GM19438 (cell line): ENCODE results near the gene SETD7.

Source experiments
- ATAC-seq: cut with Tn5 transposase; IDR thresholded peaks from one replicate; pipeline ENCODE4 v1.9.1; 2021; ENCODE audit warnings: low read depth; ENCODE audit not compliant: unreplicated experiment

SETD7 gene

GRCh38 chr4:139575072-139575471, 19.1 kb upstream of the SETD7 start:
- no peak for ATAC-seq

GRCh38 chr4:139574641-139575040, 18.6 kb upstream of the SETD7 start:
- no peak for ATAC-seq

GRCh38 chr4:139568206-139568955, 12.4 kb upstream of the SETD7 start:
- no peak for ATAC-seq

- no peak for ATAC-seq
These were observed 11.3 kb upstream of the SETD7 start for GRCh38 chr4:139567159-139567870.

- ATAC-seq, result no peak
These were observed 8.5 kb upstream of the SETD7 start for GRCh38 chr4:139564502-139564901.

GRCh38 chr4:139563515-139563914, 7.5 kb upstream of the SETD7 start:
- no peak for ATAC-seq

GRCh38 chr4:139562839-139563238, 6.8 kb upstream of the SETD7 start:
- no peak for ATAC-seq

GRCh38 chr4:139562067-139562684, 6.2 kb upstream of the SETD7 start:
- ATAC-seq, result no peak

GRCh38 chr4:139560406-139561104, 4.5 kb upstream of the SETD7 start:
- no peak for ATAC-seq

- ATAC-seq, result no peak
These were observed 3.7 kb upstream of the SETD7 start for GRCh38 chr4:139559687-139560086.

GRCh38 chr4:139559089-139559479, 3.1 kb upstream of the SETD7 start:
- ATAC-seq, result no peak

GRCh38 chr4:139558235-139559088, 2.4 kb upstream of the SETD7 start:
- no peak for ATAC-seq

- ATAC-seq, result no peak
These were observed 1.6 kb upstream of the SETD7 start for GRCh38 chr4:139557556-139558110.

- ATAC-seq, result peak; percentile 37
These were observed 921 bp upstream of the SETD7 start for GRCh38 chr4:139556724-139557555.

- ATAC-seq, result peak; percentile 36
These were observed 331 bp downstream of the SETD7 start for GRCh38 chr4:139555705-139556070.

- ATAC-seq, result peak; percentile 44
These were observed 920 bp downstream of the SETD7 start for GRCh38 chr4:139554893-139555704.

GRCh38 chr4:139554642-139554892, 1.5 kb downstream of the SETD7 start:
- ATAC-seq, result no peak
